Measurements from ENCODE around the gene ZNF507. TPM values are rescaled to one million over a fixed set of nuclear protein-coding genes. Genes with fewer than 3 reads are reported as not detected.

ZNF507 gene
- total RNA-seq, 1 experiment from 2014 or later, result 6.2 TPM

DNA sequence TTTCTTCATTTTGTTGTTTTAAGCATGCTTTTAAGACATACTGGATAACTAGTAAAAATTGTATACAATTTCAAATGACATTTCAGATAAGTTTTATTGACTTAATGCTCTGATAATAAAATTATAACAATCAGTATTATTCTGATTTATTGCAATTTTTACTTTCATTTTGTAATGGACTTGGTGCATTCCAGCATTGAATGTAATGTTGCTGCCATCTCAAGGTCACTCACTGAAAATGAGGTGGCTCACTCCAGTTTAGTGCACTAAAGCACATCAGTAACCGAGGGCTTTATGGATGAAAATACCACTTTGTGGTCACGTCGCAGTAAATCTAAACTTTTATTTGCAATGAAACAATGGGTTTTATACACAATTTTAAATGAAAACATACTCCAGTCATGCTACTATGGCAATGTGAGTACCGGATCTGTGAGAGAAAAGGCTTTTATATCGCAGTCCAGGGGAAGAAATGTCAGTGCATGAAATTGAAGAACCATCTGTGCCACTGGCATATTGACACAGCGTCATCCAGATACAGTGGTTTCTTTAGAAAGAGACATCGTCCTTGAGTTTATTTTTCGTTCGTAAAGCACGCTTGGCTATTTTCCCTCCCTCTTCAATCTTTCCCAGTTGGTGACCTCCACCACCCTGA lies 20.7 kb upstream of the ZNF507 start:
- no peaks in the 10 kb centered on the region for H3K27me3 ChIP-seq (ENCODE audit: control insufficient read depth, insufficient read depth, low read length)
- H3K36me3 ChIP-seq (replicated peaks; ENCODE audit: control insufficient read depth, insufficient read depth, low read length), result no peaks in the 10 kb centered on the region
- no peak overlapping the region for H3K4me3 ChIP-seq (ENCODE audit: insufficient read depth, low read depth, low read length)
- no peak for DNase-seq

DNA sequence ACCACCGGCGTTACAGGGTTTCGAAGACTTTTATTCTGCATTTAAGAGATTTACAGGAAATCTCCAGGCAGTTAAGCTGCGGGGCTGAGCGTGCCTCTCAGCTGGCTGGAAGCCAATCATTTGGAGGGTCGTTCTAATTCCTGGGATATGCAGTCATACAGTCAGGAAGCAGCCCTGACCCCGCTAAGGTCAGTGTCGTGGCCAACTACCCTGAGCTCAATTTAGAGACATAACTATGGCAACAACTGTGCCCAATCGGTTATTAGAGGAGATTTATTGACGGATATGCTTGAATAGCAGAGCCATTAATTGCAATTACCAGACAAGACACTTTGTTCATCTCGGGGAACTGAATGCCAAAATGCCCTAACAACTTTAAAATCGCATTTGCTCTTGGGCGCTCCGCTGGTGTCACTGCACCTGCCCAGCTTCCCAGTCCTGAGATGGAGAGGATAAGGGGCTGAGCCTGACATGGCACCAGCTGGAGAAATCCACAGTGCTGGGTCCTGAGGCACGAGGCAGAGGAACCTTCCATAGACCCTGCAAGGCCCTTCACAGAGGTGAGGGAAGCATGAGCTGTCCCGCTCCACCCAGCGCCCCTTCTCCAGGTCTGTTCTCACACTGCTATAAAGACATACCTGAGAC lies 15.1 kb upstream of the ZNF507 start:
- H3K4me3 ChIP-seq (ENCODE audit: insufficient read depth, low read depth, low read length), result no peak overlapping the region
- no peaks in the 10 kb centered on the region for H3K36me3 ChIP-seq (replicated peaks; ENCODE audit: control insufficient read depth, insufficient read depth, low read length)
- no peak for DNase-seq
- H3K27me3 ChIP-seq (ENCODE audit: control insufficient read depth, insufficient read depth, low read length), result no peaks in the 10 kb centered on the region

DNA sequence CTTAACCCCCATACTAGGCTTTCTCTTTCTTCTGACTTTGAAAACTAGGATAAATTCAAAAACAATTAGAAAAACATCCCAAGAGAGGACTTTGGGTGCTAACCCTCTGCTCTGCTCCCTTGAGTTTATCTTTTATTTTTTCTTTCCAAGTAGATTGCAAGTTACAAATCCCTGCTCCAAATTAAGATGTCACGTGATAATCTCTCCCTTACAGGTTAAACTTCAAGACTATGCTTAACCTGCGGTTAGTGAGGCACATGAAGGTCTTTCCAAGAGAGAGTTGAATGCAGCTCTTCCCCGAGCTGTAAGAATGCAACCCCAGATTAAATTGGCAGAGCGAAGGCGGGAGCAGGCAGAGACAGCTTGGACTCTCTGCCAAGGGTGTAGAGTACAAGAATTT lies 12.2 kb upstream of the ZNF507 start:
- Histone ChIP-seq H3K4me3 (ENCODE audit: insufficient read depth, low read depth, low read length) (no peak overlapping the region), H3K36me3 (replicated peaks; ENCODE audit: control insufficient read depth, insufficient read depth, low read length) (no peaks in the 10 kb centered on the region), H3K27me3 (ENCODE audit: control insufficient read depth, insufficient read depth, low read length) (no peaks in the 10 kb centered on the region)
- no peak for DNase-seq

DNA sequence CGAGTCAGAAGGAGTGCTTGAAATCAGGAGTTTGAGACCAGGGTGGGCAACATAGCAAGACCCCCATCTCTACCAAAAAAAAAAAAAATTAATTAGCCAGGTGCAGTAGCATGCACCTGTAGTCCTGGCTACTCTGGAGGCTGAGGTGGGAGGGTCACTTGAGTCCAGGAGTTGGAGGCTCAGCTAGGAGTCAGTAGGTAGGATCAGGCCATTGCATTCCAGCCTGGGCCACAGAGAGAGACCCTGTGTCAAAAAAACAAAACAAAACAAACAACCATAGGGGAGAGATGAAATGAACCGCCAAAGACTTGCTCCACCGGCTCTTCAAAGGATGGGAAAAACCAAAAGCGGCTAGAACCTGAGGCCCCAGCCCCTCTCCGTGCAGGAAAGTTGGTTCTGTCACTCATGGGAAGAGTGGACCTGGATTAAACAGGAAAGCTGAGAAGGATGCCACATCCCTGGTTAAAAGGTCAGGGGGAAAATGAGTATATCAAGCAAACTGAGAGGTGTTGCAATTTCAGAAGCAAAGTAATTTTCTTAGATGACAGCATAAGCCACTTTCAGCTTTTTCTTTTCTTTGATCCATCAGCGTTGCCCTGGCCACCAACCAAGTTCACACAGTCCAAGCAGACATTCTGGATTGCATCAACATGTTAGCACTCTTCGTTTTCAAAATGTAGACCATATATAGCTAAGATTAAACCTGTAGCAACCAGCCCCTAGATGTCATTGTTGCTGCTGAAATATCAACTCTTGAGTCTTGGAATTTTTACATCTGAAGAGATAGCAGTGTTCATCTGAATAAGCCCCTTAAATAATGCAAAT lies 8.9 kb upstream of the ZNF507 start:
- DNase-seq, result no peak
- Histone ChIP-seq H3K4me3 (ENCODE audit: insufficient read depth, low read depth, low read length) (no peak overlapping the region), H3K36me3 (replicated peaks; ENCODE audit: control insufficient read depth, insufficient read depth, low read length) (no peaks in the 10 kb centered on the region), H3K27me3 (ENCODE audit: control insufficient read depth, insufficient read depth, low read length) (no peaks in the 10 kb centered on the region)

DNA sequence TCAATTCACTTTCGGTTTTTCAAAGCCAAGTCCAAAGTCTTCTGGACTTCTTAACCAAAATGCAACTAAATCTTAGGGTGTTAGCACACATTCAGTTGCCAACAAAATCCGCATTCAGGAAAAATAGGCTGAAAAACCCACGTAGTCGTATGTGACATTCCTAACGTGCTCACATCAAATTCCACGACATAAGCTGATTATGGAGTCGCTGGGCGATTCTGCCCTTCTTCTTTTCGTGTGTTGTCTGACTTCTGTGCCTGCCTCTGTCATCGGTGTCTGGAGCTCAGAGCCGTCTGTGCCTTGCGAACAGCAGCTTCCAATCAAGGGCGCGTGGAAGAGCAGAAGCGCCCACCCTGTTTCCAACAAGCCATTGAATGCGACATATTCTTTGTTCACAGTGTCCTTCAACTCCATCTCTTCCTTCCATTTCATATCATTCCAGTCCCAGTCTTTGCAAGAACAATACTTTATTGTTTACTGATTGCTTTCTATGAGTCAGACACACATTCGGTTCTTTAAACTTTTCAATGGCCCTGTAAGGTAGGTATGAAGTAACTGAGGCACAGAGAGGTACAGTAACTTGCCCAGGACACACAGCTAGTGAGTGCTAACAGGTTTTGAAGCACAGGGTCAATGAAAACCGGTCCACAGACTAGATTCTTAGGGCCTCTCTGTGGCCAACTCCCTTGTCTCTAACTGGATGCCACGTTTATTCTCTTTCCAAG lies 8.2 kb upstream of the ZNF507 start:
- Histone ChIP-seq H3K27me3 (ENCODE audit: control insufficient read depth, insufficient read depth, low read length) (no peaks in the 10 kb centered on the region), H3K4me3 (ENCODE audit: insufficient read depth, low read depth, low read length) (no peak overlapping the region), H3K36me3 (replicated peaks; ENCODE audit: control insufficient read depth, insufficient read depth, low read length) (no peaks in the 10 kb centered on the region)
- no peak for DNase-seq

DNA sequence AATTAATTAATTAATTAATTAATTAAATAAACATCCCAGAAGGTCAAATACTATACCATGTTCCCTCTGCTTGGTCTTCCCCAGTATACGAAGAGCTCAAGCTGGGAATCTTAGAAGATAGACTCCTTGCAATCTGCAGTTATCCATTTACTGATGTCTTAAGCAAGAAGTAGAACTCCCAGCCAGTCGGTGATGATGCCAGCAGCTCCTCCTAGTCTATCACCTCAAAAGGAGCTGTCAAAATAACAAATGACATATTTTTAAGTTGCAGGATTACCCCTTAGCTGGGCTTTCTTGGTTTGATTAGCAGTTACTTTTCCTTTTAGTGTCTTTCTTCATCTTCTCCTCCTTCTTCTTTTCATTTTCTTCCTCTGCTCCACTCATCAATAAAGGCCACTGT lies 6.0 kb upstream of the ZNF507 start:
- no peaks in the 10 kb centered on the region for H3K27me3 ChIP-seq (ENCODE audit: control insufficient read depth, insufficient read depth, low read length)
- no peaks in the 10 kb centered on the region for H3K36me3 ChIP-seq (replicated peaks; ENCODE audit: control insufficient read depth, insufficient read depth, low read length)
- H3K4me3 ChIP-seq (ENCODE audit: insufficient read depth, low read depth, low read length), result no peak overlapping the region
- DNase-seq, result no peak

DNA sequence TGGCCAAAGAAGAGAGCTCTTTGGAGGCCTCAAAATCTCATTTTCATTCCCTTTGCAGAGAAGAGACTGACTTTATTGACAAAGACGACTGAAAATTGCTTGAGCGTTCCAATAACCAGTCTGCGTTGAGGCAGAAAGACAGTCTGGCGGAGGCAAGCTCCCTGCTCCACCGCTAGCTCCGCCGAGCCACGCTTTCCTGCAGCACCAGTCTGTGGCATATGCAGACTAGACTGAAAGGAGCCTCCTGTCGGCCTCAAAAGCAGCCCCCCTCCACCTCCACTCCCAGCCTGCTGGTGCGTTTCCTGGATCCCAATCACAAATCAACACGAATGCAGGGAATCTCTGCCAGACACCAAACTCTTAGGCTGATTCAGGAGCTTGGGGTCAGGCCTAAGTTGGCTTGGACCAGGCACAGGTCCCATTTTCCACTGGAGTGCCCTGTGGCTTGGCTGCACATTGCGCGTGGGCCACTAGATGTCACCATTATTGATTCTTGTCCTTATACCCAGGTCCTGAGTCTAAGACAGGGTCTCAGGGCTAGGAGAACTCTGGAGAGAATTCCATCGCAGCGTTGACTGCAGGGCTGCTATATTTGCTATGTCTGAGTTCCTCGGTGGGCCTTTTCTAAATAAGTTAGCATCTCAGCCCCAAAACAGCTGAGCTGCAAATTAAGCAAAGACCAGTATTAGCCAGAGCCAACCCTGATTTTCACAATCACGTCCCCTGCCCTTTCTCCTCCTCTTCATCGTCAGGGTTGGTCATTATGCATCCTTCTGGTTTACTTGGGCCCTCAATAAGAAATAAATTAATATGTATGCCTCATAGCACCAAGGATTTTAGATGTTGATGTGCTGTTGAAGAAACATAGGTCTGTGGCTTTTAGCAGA lies 5.2 kb upstream of the ZNF507 start:
- DNase-seq, result peak; percentile 74
- H3K27me3 ChIP-seq (ENCODE audit: control insufficient read depth, insufficient read depth, low read length), result no peaks in the 10 kb centered on the region
- no peak overlapping the region for H3K4me3 ChIP-seq (ENCODE audit: insufficient read depth, low read depth, low read length)
- H3K36me3 ChIP-seq (replicated peaks; ENCODE audit: control insufficient read depth, insufficient read depth, low read length), result no peaks in the 10 kb centered on the region

DNA sequence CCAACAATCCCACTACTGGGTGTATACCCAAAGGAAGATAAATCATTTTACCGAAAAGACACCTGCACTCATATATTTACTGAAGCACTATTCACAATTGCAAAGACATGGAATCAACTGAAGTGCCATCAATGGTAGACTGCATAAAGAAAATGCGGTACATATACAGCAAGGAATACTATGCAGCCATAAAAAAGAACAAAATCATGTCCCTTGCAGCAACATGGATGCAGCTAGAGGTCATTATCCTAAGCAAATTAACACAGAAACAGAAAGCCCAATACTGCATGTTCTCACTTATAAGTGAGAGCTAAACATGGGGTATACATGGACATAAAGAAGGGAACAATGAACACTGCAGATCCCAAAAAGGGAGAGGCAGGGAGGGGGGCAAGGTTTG lies 2.7 kb upstream of the ZNF507 start:
- Histone ChIP-seq H3K4me3 (ENCODE audit: insufficient read depth, low read depth, low read length) (no peak overlapping the region), H3K27me3 (ENCODE audit: control insufficient read depth, insufficient read depth, low read length) (no peaks in the 10 kb centered on the region), H3K36me3 (replicated peaks; ENCODE audit: control insufficient read depth, insufficient read depth, low read length) (no peaks in the 10 kb centered on the region)
- DNase-seq, result no peak

DNA sequence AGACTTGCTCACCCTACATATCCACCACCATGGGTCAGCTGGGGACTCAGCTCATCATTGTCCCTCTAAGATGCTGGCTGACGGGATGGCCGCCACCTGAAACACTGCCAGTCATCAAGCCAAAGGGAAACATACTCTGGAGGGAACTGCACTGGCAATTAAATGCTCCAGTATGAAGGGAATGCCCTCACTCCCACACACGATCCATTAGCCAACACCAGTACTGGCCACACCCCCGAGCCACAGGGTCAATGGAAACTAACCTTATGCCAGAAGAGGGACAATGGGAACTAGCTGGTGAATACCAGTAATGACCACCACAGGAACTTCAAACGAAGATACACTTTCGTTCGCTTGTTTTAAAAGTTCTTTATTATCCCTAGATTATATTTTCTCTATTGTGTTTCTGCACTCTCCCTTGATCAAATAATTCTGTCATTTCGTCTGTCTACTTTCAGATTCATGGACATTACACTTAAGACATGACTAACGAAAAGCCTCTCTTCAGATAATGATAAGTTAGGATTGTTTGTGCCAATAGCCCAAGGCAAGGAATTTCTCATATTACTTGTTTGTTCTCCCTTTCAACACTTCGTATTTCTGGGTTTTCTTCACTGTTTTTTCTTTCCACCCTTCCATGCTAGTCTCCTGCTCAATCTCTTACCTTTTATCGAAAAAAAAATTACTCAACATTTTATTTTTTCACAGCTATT lies 1.7 kb upstream of the ZNF507 start:
- H3K36me3 ChIP-seq (replicated peaks; ENCODE audit: control insufficient read depth, insufficient read depth, low read length), result no peaks in the 10 kb centered on the region; the same call in 1 of the 2 replicates
- no peaks in the 10 kb centered on the region for H3K27me3 ChIP-seq (ENCODE audit: control insufficient read depth, insufficient read depth, low read length)
- no peak overlapping the region for H3K4me3 ChIP-seq (ENCODE audit: insufficient read depth, low read depth, low read length)
- no peak for DNase-seq

DNA sequence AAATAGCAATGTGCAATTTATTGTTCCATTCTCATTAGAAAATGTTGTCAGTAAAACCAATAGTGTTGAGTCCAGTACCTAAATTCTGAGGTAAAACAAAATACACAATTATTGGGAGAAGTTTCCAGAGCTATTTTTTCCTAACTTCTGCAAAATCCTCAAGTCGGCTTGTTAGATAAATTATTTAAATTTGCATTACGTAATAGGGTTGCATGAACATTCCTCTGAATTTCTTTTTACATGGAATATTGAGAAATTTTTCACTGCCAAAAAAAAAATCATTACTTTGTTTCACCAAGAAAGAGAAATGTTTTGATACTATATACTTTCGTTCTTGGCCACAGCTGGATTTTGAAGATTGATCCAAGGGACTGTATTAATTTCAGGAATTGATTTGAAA lies 1.5 kb downstream of the ZNF507 start:
- DNase-seq, result no peak
- H3K36me3 ChIP-seq (replicated peaks; ENCODE audit: control insufficient read depth, insufficient read depth, low read length), result peaks cover 5% of the 10 kb centered on the region

DNA sequence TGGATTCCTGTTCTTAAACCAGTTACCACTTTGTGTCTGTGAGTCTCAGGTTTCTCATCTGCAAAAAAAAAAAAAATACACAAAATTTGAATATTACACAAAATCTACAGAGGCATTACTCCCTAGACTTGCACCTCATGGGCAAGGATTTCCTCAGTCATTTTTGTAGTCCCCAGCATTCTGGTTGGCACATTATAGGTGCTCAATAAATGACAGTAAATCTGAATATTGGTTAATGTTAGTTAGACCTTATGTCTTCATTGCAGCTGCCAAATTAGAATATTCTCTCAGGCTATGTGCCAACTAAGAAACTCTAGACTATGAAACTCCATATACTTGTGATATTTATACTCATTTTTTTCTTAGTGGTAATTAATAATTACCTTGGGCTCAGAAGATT lies 2.2 kb downstream of the ZNF507 start:
- H3K4me3 ChIP-seq (ENCODE audit: insufficient read depth, low read depth, low read length), result no peak overlapping the region
- no peak for DNase-seq
- H3K27me3 ChIP-seq (ENCODE audit: control insufficient read depth, insufficient read depth, low read length), result no peaks in the 10 kb centered on the region
- H3K36me3 ChIP-seq (replicated peaks; ENCODE audit: control insufficient read depth, insufficient read depth, low read length), result peaks cover 5% of the 10 kb centered on the region

More for the DNA sequence above, 1.5 kb downstream of the ZNF507 start:
- no peaks in the 10 kb centered on the region for H3K27me3 ChIP-seq (ENCODE audit: control insufficient read depth, insufficient read depth, low read length)
- H3K4me3 ChIP-seq (ENCODE audit: insufficient read depth, low read depth, low read length), result no peak overlapping the region

DNA sequence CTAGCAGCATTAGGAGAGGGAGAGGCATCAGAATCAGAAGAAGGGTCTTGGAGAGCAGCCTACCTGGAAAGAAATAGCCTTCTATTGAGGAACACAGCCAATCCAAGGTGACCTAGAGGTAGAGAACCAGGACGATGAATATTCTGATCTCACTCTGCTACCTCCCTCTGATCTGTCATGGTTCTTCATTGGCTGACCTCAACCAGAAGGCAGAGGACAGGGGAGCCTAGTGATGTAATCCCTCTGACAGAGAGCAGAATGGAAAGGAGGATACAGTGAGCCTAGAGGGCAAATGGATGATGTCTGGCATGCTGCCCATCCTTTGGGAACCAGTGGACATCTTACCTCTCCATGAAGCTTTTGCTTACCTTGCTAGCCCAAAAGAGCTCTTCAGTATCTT lies 3.6 kb downstream of the ZNF507 start:
- peaks cover 16% of the 10 kb centered on the region for H3K36me3 ChIP-seq (replicated peaks; ENCODE audit: control insufficient read depth, insufficient read depth, low read length)
- no peak overlapping the region for H3K4me3 ChIP-seq (ENCODE audit: insufficient read depth, low read depth, low read length)
- no peak for DNase-seq
- H3K27me3 ChIP-seq (ENCODE audit: control insufficient read depth, insufficient read depth, low read length), result no peaks in the 10 kb centered on the region

DNA sequence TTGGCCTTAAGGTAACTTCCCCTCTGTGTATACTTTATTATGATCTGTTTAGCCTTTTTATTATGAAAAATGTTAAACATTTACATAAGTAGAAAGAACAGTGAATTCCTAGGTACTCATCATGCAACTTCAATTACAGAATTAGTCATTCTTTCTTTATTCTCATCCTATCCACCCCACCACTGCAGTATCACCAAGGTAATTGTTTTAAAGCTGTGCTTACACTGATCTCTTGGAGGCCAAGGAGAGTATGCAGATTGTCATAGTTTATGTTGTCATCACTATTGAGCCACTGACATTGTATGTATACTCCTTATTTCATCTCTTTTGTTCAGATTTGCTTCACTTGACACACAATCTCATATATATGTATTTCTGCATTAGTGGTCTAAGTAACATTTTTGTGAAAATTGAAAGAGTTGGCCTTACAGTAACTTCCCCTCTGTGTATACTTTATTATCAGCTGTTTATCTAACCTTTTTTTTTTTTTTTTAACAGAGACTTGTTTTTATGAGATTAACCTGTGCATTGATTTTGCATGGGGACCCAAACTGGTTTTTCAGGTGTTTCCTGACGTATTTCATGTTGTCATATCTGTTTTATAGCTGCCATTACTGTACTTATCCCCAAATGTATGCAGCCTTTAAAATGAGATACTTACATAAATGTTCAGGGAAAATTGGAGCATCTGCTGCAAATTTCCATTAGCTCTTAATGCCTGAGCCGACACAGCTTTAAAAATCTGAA lies 4.5 kb downstream of the ZNF507 start:
- Histone ChIP-seq H3K36me3 (replicated peaks; ENCODE audit: control insufficient read depth, insufficient read depth, low read length) (peaks cover 23% of the 10 kb centered on the region), H3K4me3 (ENCODE audit: insufficient read depth, low read depth, low read length) (no peak overlapping the region), H3K27me3 (ENCODE audit: control insufficient read depth, insufficient read depth, low read length) (no peaks in the 10 kb centered on the region)
- DNase-seq, result no peak

Measured in H7 (cell line).